Left ventricle myocardium inferior (tissue), 1 donor: ENCODE results near the gene CACNA1F. TPM values are rescaled to one million over a fixed set of nuclear protein-coding genes. Genes with fewer than 3 reads are reported as not detected.

Experiments
- DNase-seq: peaks from one replicate; pipeline ENCODE4 v3.0.0-alpha.2; 2020
- H3K27ac ChIP-seq: fragments of 200-600 bp; replicated peaks from 2 replicates; pipeline ENCODE4 v1.8.0; 2021
- H3K27me3 ChIP-seq: fragments of 200-600 bp; 2 replicates; pipeline ENCODE4 v1.8.0; 2021; ENCODE audit warnings: low read depth
- H3K36me3 ChIP-seq: fragments of 200-600 bp; 2 replicates; pipeline ENCODE4 v1.8.0; 2021
- H3K4me1 ChIP-seq: fragments of 200-600 bp; 2 replicates; pipeline ENCODE4 v1.8.0; 2021
- H3K4me3 ChIP-seq: fragments of 200-600 bp; 2 replicates; pipeline ENCODE4 v1.8.0; 2021; ENCODE audit warnings: mild to moderate bottlenecking, moderate library complexity
- H3K9me3 ChIP-seq: fragments of 200-600 bp; replicated peaks from 2 replicates; pipeline ENCODE4 v1.8.0; 2021
- CTCF ChIP-seq: fragments of 200-600 bp; IDR thresholded peaks from 2 replicates; pipeline ENCODE4 v1.8.0; 2021; ENCODE audit warnings: antibody characterized with exemption, mild to moderate bottlenecking, borderline replicate concordance
- intact Hi-C: fragments of 100-400 bp; cut with micrococcal nuclease; formaldehyde crosslinking; loops from one replicate; pipeline ENCODE4 v1.11.0; 2022
- total RNA-seq: library from RNA; stranded (reverse); fragmentation: NEBNext Ultra II Directional; extraction: Animal tissue kit (Norgen Biotek cat#: 25700); gene quantifications from one replicate; pipeline ENCODE4 v1.2.1, GENCODE V29; 2021
- donor health status: DM: no; HTN: yes; CAD: no; lungs with severe emphysema.

CACNA1F gene
- total RNA-seq, 1 donor from 2014 or later = 0.08 TPM

- H3K36me3 ChIP-seq = peaks cover 47% of the 10 kb centered on the region
- no peaks in the 10 kb centered on the region for H3K27me3 ChIP-seq
- no peaks in the 10 kb centered on the region for H3K9me3 ChIP-seq
- no peak overlapping the region for H3K4me3 ChIP-seq
- DNase-seq = no peak
- H3K4me1 ChIP-seq = no peaks in the 10 kb centered on the region
- TF ChIP-seq CTCF = no peak
- H3K27ac ChIP-seq = no peak overlapping the region
- intact Hi-C loops = no loop called here
These were observed 54.6 kb downstream of the CACNA1F start for GRCh38 chrX:49178537-49178936.

GRCh38 chrX:49177873-49178480 is 55.2 kb downstream of the CACNA1F start:
- Histone ChIP-seq H3K27ac (no peak overlapping the region), H3K4me3 (no peak overlapping the region)

GRCh38 chrX:49177338-49177833 is 55.8 kb downstream of the CACNA1F start:
- TF ChIP-seq CTCF = no peak
- H3K4me1 ChIP-seq = peaks cover 6% of the 10 kb centered on the region
- H3K4me3 ChIP-seq = no peak overlapping the region
- peaks cover 36% of the 10 kb centered on the region for H3K36me3 ChIP-seq
- H3K9me3 ChIP-seq = no peaks in the 10 kb centered on the region
- no peaks in the 10 kb centered on the region for H3K27me3 ChIP-seq
- H3K27ac ChIP-seq = peak overlapping the region; percentile 38
- intact Hi-C loops = no loop called here
- no peak for DNase-seq

More at GRCh38 chrX:49177873-49178480, 55.2 kb downstream of the CACNA1F start:
- peaks cover 41% of the 10 kb centered on the region for H3K36me3 ChIP-seq
- no peaks in the 10 kb centered on the region for H3K27me3 ChIP-seq
- peaks cover 1% of the 10 kb centered on the region for H3K4me1 ChIP-seq
- no peaks in the 10 kb centered on the region for H3K9me3 ChIP-seq
- no peak for TF ChIP-seq CTCF
- intact Hi-C loops = no loop called here
- no peak for DNase-seq

- peaks cover 30% of the 10 kb centered on the region for H3K36me3 ChIP-seq
- TF ChIP-seq CTCF = no peak
- peak overlapping the region; percentile 38 for H3K27ac ChIP-seq
These were observed 56.5 kb downstream of the CACNA1F start for GRCh38 chrX:49176421-49177326.

GRCh38 chrX:49175435-49176274 is 57.5 kb downstream of the CACNA1F start:
- H3K4me1 ChIP-seq = peaks cover 6% of the 10 kb centered on the region
- H3K4me3 ChIP-seq = no peak overlapping the region
- TF ChIP-seq CTCF = no peak
- no peaks in the 10 kb centered on the region for H3K27me3 ChIP-seq
- no peaks in the 10 kb centered on the region for H3K9me3 ChIP-seq
- DNase-seq = no peak
- H3K27ac ChIP-seq = no peak overlapping the region
- peaks cover 26% of the 10 kb centered on the region for H3K36me3 ChIP-seq
- intact Hi-C loops = no loop called here

More at GRCh38 chrX:49176421-49177326, 56.5 kb downstream of the CACNA1F start:
- H3K4me1 ChIP-seq = peaks cover 6% of the 10 kb centered on the region
- DNase-seq = no peak
- H3K9me3 ChIP-seq = no peaks in the 10 kb centered on the region
- H3K27me3 ChIP-seq = no peaks in the 10 kb centered on the region
- H3K4me3 ChIP-seq = no peak overlapping the region
- intact Hi-C loops = no loop called here
